ENCODE data around the gene TTC28. TPM values are rescaled to one million over a fixed set of nuclear protein-coding genes. Genes with fewer than 3 reads are reported as not detected.

The TTC28 gene
- total and polyA plus RNA-seq, 8 donors, result 31.1 to 44.2 (median 41.4) TPM

GRCh38 chr22:28310299-28310698 lies 369.3 kb downstream of the TTC28 start:
- Histone ChIP-seq H3K27me3 (no peaks in the 10 kb centered on the region), H3K27ac (no peak overlapping the region), H3K36me3 (no peaks in the 10 kb centered on the region), H3K4me1 (no peaks in the 10 kb centered on the region), H3K9me3 (no peaks in the 10 kb centered on the region), H3K4me3 (no peak overlapping the region)
- DNase-seq (no peak), ATAC-seq (no peak)
- intact Hi-C loops (cut with DNase I), result no loop called here
- TF ChIP-seq, protein P1, sequence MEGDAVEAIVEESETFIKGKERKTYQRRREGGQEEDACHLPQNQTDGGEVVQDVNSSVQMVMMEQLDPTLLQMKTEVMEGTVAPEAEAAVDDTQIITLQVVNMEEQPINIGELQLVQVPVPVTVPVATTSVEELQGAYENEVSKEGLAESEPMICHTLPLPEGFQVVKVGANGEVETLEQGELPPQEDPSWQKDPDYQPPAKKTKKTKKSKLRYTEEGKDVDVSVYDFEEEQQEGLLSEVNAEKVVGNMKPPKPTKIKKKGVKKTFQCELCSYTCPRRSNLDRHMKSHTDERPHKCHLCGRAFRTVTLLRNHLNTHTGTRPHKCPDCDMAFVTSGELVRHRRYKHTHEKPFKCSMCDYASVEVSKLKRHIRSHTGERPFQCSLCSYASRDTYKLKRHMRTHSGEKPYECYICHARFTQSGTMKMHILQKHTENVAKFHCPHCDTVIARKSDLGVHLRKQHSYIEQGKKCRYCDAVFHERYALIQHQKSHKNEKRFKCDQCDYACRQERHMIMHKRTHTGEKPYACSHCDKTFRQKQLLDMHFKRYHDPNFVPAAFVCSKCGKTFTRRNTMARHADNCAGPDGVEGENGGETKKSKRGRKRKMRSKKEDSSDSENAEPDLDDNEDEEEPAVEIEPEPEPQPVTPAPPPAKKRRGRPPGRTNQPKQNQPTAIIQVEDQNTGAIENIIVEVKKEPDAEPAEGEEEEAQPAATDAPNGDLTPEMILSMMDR (IDR thresholded peaks at IDR 0.05), result no peak

- DNase-seq (peak in 2 of 4 donors; percentile 13 to 65), ATAC-seq (peak; percentile 53)
- no peaks in the 10 kb centered on the region for H3K4me1 ChIP-seq
- no peak overlapping the region for H3K4me3 ChIP-seq
- H3K27ac ChIP-seq, result no peak overlapping the region
- no peaks in the 10 kb centered on the region for H3K36me3 ChIP-seq
- H3K27me3 ChIP-seq, result no peaks in the 10 kb centered on the region
- TF ChIP-seq, protein P1 (IDR thresholded peaks at IDR 0.05), result no peak
- H3K9me3 ChIP-seq, result no peaks in the 10 kb centered on the region
- intact Hi-C loops (cut with DNase I), result no loop called here
These were observed 379.9 kb downstream of the TTC28 start for GRCh38 chr22:28299753-28300152.

GRCh38 chr22:28299309-28299708 lies 380.3 kb downstream of the TTC28 start:
- Histone ChIP-seq H3K27ac (no peak overlapping the region), H3K4me1 (no peaks in the 10 kb centered on the region), H3K27me3 (no peaks in the 10 kb centered on the region), H3K36me3 (no peaks in the 10 kb centered on the region), H3K9me3 (no peaks in the 10 kb centered on the region), H3K4me3 (no peak overlapping the region)
- ATAC-seq, result no peak
- TF ChIP-seq, protein P1 (IDR thresholded peaks at IDR 0.05), result no peak
- intact Hi-C loops (cut with DNase I), result no loop called here
- no peak for DNase-seq

DNA sequence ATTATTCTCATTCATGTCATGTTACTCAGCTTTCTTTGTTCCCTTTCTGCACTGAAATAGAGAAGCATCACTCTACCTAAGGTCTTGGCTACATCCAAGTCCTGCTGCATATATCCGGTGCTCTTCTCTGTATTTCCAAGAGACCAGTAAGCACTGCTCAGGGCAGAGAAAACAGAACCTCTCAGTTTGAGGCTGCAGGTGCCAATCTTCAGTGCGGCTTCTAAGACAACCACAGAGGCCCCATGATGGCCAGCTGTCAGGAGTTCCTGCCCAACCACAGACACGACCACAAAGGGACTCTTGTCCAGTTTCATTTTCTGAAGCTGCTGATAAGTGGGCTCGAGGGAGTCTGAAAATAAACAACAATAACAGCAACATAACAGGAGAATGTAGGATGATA lies 382.1 kb downstream of the TTC28 start:
- Histone ChIP-seq H3K4me1 (no peaks in the 10 kb centered on the region), H3K27me3 (no peaks in the 10 kb centered on the region), H3K36me3 (no peaks in the 10 kb centered on the region), H3K4me3 (no peak overlapping the region), H3K9me3 (no peaks in the 10 kb centered on the region), H3K27ac (no peak overlapping the region)
- TF ChIP-seq, protein P1 (IDR thresholded peaks at IDR 0.05), result no peak
- intact Hi-C loops (cut with DNase I), result no loop called here
- DNase-seq (no peak), ATAC-seq (no peak)

DNA sequence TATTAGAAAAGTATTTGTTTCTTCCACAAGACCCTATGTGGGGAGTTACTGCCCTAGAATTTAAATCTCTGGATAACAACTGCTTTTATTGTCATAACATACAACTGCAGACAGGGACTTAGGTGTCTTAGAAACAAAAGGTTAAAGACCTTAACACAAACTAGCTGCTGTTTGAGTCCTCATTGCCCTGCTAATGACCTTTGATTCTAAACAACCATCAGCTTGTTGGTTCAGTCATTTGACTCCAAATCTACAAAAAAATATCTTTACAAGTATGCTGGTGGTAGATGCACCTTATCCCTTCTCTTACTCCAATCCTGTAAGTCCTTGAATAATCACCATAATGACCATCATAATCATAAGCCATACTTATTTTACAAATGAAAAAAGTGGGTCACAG lies 383.2 kb downstream of the TTC28 start:
- Histone ChIP-seq H3K36me3 (no peaks in the 10 kb centered on the region), H3K4me3 (no peak overlapping the region), H3K9me3 (no peaks in the 10 kb centered on the region), H3K27ac (no peak overlapping the region), H3K4me1 (no peaks in the 10 kb centered on the region), H3K27me3 (no peaks in the 10 kb centered on the region)
- ATAC-seq, result no peak
- intact Hi-C loops (cut with DNase I), result no loop called here
- DNase-seq, result no peak
- TF ChIP-seq, protein P1 (IDR thresholded peaks at IDR 0.05), result no peak

All from left lung (tissue), 10 donors.